Neutrophil (primary cell): Measurements from ENCODE around the gene TSEN54.

Source experiments
- H3K27ac ChIP-seq: fragments of 200-600 bp; sonication (generic); 2 replicates; pipeline ENCODE4 v1.5.1; 2016; ENCODE audit warnings: mild to moderate bottlenecking, moderate library complexity
- H3K27me3 ChIP-seq: fragments of 200-600 bp; sonication (generic); 2 replicates; pipeline ENCODE4 v1.6.0; 2016; ENCODE audit warnings: mild to moderate bottlenecking
- H3K36me3 ChIP-seq: fragments of 200-600 bp; sonication (generic); 2 replicates; pipeline ENCODE4 v1.5.1; 2017
- H3K4me1 ChIP-seq, 2 experiments: fragments of 200-600 bp in 1 of 2; sonication (generic) in 1 of 2; 1 replicate in 1 of 2; 2 replicates in 1 of 2; pipeline versions ENCODE4 v1.5.1 to v1.6.1; 2013 to 2016; ENCODE audit warnings: low read depth in 1 of 2, low read length in 1 of 2, mild to moderate bottlenecking in 1 of 2, moderate library complexity in 1 of 2; ENCODE audit not compliant: control insufficient read depth in 1 of 2, insufficient read depth in 1 of 2
- H3K4me3 ChIP-seq, 2 experiments: fragments of 200-600 bp in 1 of 2; sonication (generic) in 1 of 2; 1 replicate in 1 of 2; 2 replicates in 1 of 2; pipeline ENCODE4 v1.5.1; 2013 to 2016; ENCODE audit warnings: low read depth in 1 of 2, low read length in 1 of 2, mild to moderate bottlenecking in 1 of 2, moderate library complexity in 1 of 2
- H3K9me3 ChIP-seq: fragments of 200-600 bp; sonication (generic); 2 replicates; pipeline ENCODE4 v1.5.1; 2016
- TF ChIP-seq, protein P1 (sequence below): fragments of 200-600 bp; sonication (generic); IDR thresholded peaks from 2 replicates; pipeline ENCODE4 v1.5.1; 2016; ENCODE audit warnings: antibody characterized with exemption

The TSEN54 gene

DNA sequence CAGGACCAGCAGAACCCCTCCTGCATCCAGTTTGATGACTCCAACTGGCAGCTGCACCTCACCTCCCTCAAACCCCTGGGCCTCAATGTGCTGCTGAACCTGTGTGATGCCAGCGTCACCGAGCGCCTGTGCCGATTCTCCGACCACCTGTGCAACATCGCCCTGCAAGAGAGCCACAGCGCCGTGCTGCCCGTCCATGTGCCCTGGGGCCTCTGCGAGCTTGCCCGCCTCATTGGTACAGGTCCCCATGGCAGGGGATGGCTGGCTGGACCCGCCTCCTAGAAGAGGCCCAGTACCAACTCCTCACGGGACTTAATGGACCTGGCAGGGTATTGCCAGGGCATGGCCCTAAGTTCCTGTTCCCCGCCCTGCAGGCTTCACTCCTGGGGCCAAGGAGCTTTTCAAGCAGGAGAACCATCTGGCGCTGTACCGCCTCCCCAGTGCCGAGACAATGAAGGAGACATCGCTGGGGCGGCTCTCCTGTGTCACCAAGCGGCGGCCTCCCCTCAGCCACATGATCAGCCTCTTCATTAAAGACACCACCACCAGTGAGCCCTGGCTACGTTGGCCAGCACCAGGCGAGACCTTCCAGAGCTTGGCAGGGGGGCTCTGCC is 23.7 kb upstream of the TSEN54 start:
- Histone ChIP-seq H3K4me1 (peaks cover 7 to 9% of the 10 kb centered on the region in 2 experiments), H3K4me3 (no peak overlapping the region), H3K9me3 (no peaks in the 10 kb centered on the region), H3K27me3 (no peaks in the 10 kb centered on the region), H3K36me3 (peaks cover 60% of the 10 kb centered on the region), H3K27ac (no peak overlapping the region)
- TF ChIP-seq, protein P1, sequence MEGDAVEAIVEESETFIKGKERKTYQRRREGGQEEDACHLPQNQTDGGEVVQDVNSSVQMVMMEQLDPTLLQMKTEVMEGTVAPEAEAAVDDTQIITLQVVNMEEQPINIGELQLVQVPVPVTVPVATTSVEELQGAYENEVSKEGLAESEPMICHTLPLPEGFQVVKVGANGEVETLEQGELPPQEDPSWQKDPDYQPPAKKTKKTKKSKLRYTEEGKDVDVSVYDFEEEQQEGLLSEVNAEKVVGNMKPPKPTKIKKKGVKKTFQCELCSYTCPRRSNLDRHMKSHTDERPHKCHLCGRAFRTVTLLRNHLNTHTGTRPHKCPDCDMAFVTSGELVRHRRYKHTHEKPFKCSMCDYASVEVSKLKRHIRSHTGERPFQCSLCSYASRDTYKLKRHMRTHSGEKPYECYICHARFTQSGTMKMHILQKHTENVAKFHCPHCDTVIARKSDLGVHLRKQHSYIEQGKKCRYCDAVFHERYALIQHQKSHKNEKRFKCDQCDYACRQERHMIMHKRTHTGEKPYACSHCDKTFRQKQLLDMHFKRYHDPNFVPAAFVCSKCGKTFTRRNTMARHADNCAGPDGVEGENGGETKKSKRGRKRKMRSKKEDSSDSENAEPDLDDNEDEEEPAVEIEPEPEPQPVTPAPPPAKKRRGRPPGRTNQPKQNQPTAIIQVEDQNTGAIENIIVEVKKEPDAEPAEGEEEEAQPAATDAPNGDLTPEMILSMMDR: no peak

DNA sequence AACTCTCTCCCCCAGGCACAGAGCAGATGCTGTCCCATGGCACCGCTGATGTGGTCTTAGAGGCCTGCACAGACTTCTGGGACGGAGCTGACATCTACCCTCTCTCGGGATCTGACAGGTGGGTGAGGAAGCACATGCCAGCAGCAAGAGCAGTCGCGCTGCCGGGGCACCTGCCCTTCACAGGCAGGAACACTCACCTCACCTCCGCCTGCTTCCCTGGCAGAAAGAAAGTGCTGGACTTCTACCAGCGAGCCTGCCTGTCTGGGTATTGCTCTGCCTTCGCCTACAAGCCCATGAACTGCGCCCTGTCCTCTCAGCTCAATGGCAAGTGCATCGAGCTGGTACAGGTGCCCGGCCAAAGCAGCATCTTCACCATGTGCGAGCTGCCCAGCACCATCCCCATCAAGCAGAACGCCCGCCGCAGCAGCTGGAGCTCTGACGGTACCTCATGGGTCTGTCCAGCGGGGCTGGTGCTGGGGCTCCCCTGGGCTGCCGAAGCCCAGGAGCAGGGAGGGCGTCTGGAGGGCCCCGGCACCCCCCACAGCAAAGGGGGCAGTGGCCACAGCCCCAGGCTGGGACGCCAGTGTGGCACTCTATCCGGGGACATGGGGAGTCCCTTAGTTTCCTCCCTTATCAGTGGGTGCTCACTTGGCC is 22.7 kb upstream of the TSEN54 start:
- no peaks in the 10 kb centered on the region for H3K9me3 ChIP-seq
- H3K4me3 ChIP-seq: no peak overlapping the region
- H3K36me3 ChIP-seq: peaks cover 68% of the 10 kb centered on the region
- H3K27ac ChIP-seq: no peak overlapping the region
- TF ChIP-seq, protein P1: no peak
- H3K4me1 ChIP-seq: peaks cover 0 to 7% of the 10 kb centered on the region in 2 experiments
- no peaks in the 10 kb centered on the region for H3K27me3 ChIP-seq

DNA sequence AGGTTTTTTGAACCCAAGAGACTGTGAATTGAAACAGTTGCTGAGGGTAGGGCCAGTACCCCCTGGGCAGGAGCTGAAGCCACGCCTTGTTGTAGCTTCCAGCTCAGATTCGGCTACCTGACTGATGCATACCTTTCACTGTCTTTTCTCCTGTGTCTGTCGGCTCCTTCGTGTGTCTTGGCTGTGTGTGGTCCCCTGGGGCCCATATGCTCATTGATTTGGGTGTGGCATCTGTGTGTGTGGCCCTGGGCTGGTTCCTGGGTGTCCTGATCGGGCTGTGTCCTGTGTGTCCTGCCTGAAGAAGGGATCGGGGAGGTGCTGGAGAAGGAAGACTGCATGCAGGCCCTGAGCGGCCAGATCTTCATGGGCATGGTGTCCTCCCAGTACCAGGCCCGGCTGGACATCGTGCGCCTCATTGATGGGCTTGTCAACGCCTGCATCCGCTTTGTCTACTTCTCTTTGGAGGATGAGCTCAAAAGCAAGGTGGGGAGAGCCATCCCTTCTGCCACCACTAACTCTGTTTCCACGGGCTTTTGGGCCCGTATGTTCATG is 21.9 kb upstream of the TSEN54 start:
- H3K4me1 ChIP-seq: peaks cover 0 to 7% of the 10 kb centered on the region in 2 experiments
- peaks cover 76% of the 10 kb centered on the region for H3K36me3 ChIP-seq
- no peaks in the 10 kb centered on the region for H3K9me3 ChIP-seq
- TF ChIP-seq, protein P1: no peak
- H3K27me3 ChIP-seq: no peaks in the 10 kb centered on the region
- H3K27ac ChIP-seq: no peak overlapping the region
- H3K4me3 ChIP-seq: no peak overlapping the region

DNA sequence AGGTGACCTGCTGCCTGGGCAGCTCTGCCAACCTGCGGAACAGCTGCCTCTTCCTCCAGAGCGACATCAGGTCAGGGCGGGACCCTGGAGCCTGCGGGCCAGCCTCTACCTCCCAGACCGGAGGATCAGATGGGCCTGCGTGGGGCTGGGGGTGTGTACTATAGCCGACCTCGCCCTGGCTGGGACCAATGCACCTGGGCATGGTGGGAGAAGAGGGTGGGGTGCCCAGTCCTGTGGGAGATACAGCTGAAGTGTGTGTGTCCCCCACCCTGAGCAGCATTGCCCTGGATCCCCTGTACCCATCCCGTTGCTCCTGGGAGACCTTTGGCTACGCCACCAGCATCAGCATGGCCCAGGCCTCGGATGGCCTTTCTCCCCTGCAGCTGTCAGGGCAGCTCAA is 20.3 kb upstream of the TSEN54 start:
- Histone ChIP-seq H3K36me3 (peaks cover 81% of the 10 kb centered on the region), H3K4me1 (peaks cover 0 to 7% of the 10 kb centered on the region in 2 experiments), H3K9me3 (no peaks in the 10 kb centered on the region), H3K27me3 (no peaks in the 10 kb centered on the region), H3K27ac (no peak overlapping the region), H3K4me3 (no peak overlapping the region)
- TF ChIP-seq, protein P1: no peak

DNA sequence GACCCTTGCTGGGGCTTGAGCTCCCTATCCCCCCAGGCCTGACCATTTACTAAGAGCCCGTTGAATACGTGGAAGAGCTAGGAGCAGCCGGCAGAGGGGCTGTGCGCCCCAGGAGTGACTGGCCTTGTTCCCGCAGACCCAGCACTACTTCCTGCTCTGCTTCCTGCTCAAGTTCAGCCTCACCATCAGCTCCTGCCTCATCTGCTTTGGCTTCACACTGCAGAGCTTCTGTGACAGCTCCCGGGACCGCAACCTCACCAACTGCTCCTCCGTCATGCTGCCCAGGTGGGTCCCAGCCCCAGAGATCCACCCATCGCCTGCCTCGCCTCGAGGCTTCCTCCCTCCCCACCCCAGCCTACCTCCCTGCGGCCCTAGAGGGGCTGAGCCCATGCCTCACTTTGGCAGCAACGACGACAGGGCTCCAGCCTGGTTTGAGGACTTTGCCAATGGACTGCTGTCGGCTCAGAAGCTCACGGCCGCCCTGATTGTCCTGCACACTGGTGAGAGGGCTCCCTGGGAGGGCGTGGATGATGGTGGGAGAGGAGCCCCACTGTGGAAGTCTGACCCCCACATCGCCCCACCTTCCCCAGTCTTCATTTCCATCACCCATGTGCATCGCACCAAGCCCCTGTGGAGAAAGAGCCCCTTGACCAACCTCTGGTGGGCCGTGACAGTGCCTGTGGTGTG is 18.1 kb upstream of the TSEN54 start:
- no peak overlapping the region for H3K4me3 ChIP-seq
- H3K36me3 ChIP-seq: peaks cover 59% of the 10 kb centered on the region
- H3K4me1 ChIP-seq: peaks cover 0 to 7% of the 10 kb centered on the region in 2 experiments
- TF ChIP-seq, protein P1: no peak
- H3K27me3 ChIP-seq: no peaks in the 10 kb centered on the region
- no peak overlapping the region for H3K27ac ChIP-seq
- H3K9me3 ChIP-seq: no peaks in the 10 kb centered on the region
